DMS 273 (cell line): ENCODE data around the gene ARFGEF2.
"Not testable (repeated sequence)": the region's sequence is repeated elsewhere in the genome, so short reads cannot be mapped to it uniquely, and the experiment has no call there.

Experiments
- DNase-seq: peaks from one replicate; lab custom pipeline; 2025; ENCODE audit not compliant: unreplicated experiment; lab: John Stamatoyannopoulos, UW

The ARFGEF2 gene

DNA sequence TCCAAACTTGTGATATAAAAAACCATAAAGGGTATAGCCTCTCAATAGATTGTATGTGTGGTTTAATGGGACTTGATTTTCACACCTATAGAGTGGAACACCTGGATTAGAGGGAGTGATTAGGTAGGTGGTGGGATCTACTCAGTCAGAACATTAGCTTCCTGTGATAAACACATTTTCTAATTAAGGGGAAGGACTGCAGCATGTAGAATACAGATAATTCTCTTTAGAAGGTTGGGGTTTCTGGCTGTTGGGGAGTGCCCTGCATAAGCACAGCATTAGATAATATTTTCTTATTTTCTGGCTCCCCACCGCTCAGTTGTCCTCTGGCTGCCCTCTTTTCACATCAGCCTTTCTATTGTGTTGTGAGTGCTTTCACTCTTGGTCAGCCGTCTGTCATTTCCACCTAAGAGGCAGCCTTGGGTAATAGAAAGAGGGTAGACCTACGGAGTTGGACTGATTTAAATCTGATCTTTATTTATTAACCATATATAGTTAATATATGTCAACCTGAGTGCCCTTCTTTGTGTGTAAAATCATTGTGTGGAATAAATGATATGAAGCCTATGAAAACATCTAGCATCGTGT is 132.6 kb downstream of the ARFGEF2 start:
- DNase-seq: no peak

GRCh38 chr20:49063279-49063678 is 141.8 kb downstream of the ARFGEF2 start:
- DNase-seq: no peak

GRCh38 chr20:49074521-49074920 is 153.0 kb downstream of the ARFGEF2 start:
- DNase-seq: no peak

DNA sequence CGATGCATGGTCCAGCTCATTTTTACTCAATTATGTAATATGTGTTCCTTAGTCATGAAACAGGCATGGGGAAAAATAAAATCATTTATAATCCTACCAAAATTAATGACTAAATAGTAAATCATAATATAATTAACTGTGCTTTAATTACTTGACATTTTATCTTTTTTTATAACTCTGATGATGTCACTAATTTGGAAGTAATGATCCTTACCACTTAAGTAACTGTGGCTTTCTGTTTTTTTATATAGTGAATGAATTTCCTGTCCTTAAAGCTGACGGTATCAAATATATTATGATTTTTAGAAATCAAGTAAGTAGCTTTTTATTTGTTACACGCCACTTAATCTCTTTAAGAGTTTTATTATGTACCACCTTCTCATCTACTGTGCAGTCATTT is 156.8 kb downstream of the ARFGEF2 start:
- no peak for DNase-seq

DNA sequence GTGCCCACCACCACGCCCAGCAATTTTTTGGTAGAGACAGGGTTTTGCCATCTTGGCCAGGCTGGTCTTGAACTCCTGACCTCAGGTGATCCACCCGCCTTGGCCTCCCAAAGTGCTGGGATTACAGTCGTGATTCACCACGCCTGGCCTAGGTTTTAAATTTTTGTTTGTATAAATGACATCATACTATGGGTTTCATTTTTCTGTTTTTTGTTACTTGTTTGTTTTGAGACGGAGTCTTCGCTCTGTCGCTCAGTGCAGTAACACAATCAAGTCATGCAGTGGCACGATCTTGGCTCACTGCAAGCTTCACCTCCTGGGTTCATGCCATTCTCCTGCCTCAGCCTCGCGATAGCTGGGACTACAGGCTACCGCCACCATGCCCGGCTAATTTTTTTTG is 160.8 kb downstream of the ARFGEF2 start:
- DNase-seq: not testable (repeated sequence)
